Activated T-cell treated with anti-CD3 and anti-CD28 coated beads, Interleukin-2, amount 50 U/mL, for 72 hours (primary cell): ENCODE data around the gene GAB3. TPM values are rescaled to one million over a fixed set of nuclear protein-coding genes. Genes with fewer than 3 reads are reported as not detected.

Experiments
- ATAC-seq, 2 donors: fragments of 150-1000 bp; cut with Tn5 transposase; replicated peaks in 1 of 2; 2 replicates each; pipeline ENCODE4 v1.10.0; 2021; ENCODE audit warnings: moderate library complexity in 2 of 2, mild to moderate bottlenecking in 1 of 2
- DNase-seq, 2 donors: peaks; one replicate each; pipeline ENCODE4 v3.0.0; 2021 to 2022; ENCODE audit warnings: mixed read lengths in 1 of 2
- H3K27ac Mint-ChIP-seq: one replicate; pipeline ENCODE4 v1.8.0; 2022; ENCODE audit warnings: mild to moderate bottlenecking, moderate library complexity, mixed read lengths
- H3K27me3 Mint-ChIP-seq: one replicate; pipeline ENCODE4 v1.8.0; 2022; ENCODE audit warnings: low read depth, mixed read lengths
- H3K36me3 Mint-ChIP-seq, 2 donors: one replicate each; pipeline ENCODE4 v1.8.0; 2022; ENCODE audit warnings: mixed read lengths in 2 of 2, mild to moderate bottlenecking in 1 of 2; ENCODE audit not compliant: insufficient read depth in 2 of 2
- H3K4me1 Mint-ChIP-seq: one replicate; pipeline ENCODE4 v1.8.0; 2022; ENCODE audit warnings: low read depth, mixed read lengths
- H3K4me3 Mint-ChIP-seq, 2 donors: one replicate each; pipeline ENCODE4 v1.8.0; 2022; ENCODE audit warnings: mild to moderate bottlenecking in 2 of 2, mixed read lengths in 2 of 2, moderate library complexity in 2 of 2
- H3K9me3 Mint-ChIP-seq, 2 donors: one replicate each; pipeline ENCODE4 v1.8.0; 2022; ENCODE audit warnings: mixed read lengths in 2 of 2
- total RNA-seq, 2 donors: library from RNA; stranded (reverse); gene quantifications; one replicate each; pipeline ENCODE4 v1.2.3, GENCODE V29; 2022

Gene GAB3, protein sequence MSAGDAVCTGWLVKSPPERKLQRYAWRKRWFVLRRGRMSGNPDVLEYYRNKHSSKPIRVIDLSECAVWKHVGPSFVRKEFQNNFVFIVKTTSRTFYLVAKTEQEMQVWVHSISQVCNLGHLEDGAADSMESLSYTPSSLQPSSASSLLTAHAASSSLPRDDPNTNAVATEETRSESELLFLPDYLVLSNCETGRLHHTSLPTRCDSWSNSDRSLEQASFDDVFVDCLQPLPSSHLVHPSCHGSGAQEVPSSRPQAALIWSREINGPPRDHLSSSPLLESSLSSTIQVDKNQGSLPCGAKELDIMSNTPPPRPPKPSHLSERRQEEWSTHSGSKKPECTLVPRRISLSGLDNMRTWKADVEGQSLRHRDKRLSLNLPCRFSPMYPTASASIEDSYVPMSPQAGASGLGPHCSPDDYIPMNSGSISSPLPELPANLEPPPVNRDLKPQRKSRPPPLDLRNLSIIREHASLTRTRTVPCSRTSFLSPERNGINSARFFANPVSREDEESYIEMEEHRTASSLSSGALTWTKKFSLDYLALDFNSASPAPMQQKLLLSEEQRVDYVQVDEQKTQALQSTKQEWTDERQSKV
- total RNA-seq: 1 to 10 TPM; 6.2 to 8.4 TPM

GRCh38 chrX:154750301-154751202 lies at the start of gene GAB3:
Gene GAB3, minus strand, starts transcription at chrX:154751077. Its CDS starts 52 bp downstream, at chrX:154751025.
- peaks cover 11% of the 10 kb centered on the region for H3K4me1 Mint-ChIP-seq
- DNase-seq: peak; percentile 54 to 59
- H3K9me3 Mint-ChIP-seq: no peaks in the 10 kb centered on the region
- peaks cover 0 to 4% of the 10 kb centered on the region in 2 donors for H3K36me3 Mint-ChIP-seq
- peak; percentile 78 to 82 for ATAC-seq
- peak within 1 kb of the TSS; percentile 82 for H3K27ac Mint-ChIP-seq
- H3K4me3 Mint-ChIP-seq: peak within 1 kb of the TSS; percentile 76 to 85
- H3K27me3 Mint-ChIP-seq: peaks cover 30% of the 10 kb centered on the region

GRCh38 chrX:154799556-154800348 lies 48.9 kb upstream of the GAB3 start:
- DNase-seq: no peak
- no peak for ATAC-seq
- Mint-ChIP-seq H3K27me3 (peaks cover 20% of the 10 kb centered on the region), H3K4me1 (peaks cover 77% of the 10 kb centered on the region), H3K36me3 (no peaks in the 10 kb centered on the region), H3K27ac (peak overlapping the region; percentile 90), H3K4me3 (peak overlapping the region; percentile 69 to 78), H3K9me3 (no peaks in the 10 kb centered on the region)

- Mint-ChIP-seq H3K27me3 (peaks cover 20% of the 10 kb centered on the region), H3K9me3 (no peaks in the 10 kb centered on the region), H3K4me1 (peaks cover 53% of the 10 kb centered on the region), H3K4me3 (no peak overlapping the region), H3K36me3 (no peaks in the 10 kb centered on the region), H3K27ac (no peak overlapping the region)
- DNase-seq (no peak), ATAC-seq (no peak)
Observed at GRCh38 chrX:154797006-154797405, 46.1 kb upstream of the GAB3 start.

DNA sequence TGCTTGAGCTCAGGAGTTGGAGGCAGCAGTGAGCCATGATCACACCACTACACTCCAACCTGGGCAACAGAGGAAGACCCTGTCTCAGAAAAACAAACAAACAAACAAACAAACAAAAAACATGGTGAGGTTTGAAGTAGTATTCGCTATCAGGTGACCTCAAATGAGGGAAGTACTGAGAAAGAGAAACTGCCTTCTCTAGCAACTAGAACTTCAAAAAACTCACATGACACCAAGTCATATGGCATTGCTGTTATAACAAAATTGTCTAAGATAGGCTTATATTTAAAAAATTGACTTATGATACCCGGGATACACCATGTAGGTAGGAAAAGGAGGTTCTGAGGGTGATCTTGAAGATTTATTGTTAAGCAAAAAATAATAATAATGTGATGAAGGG lies 44.1 kb upstream of the GAB3 start:
- no peak overlapping the region for H3K27ac Mint-ChIP-seq
- peaks cover 37% of the 10 kb centered on the region for H3K4me1 Mint-ChIP-seq
- H3K9me3 Mint-ChIP-seq: no peaks in the 10 kb centered on the region
- peaks cover 19% of the 10 kb centered on the region for H3K27me3 Mint-ChIP-seq
- no peak overlapping the region for H3K4me3 Mint-ChIP-seq
- DNase-seq: no peak
- H3K36me3 Mint-ChIP-seq: no peaks in the 10 kb centered on the region
- no peak for ATAC-seq

GRCh38 chrX:154793084-154793795 lies 42.4 kb upstream of the GAB3 start:
- ATAC-seq: no peak
- Mint-ChIP-seq H3K27ac (no peak overlapping the region), H3K4me1 (peaks cover 20% of the 10 kb centered on the region), H3K4me3 (no peak overlapping the region), H3K36me3 (no peaks in the 10 kb centered on the region), H3K27me3 (peaks cover 8% of the 10 kb centered on the region), H3K9me3 (no peaks in the 10 kb centered on the region)
- DNase-seq: no peak

GRCh38 chrX:154791939-154792338 lies 41.1 kb upstream of the GAB3 start:
- ATAC-seq (peak; percentile 47 to 69), DNase-seq (peak in 1 of 2 donors; percentile 25)
- Mint-ChIP-seq H3K4me3 (no peak overlapping the region), H3K27me3 (peaks cover 7% of the 10 kb centered on the region), H3K4me1 (peaks cover 7% of the 10 kb centered on the region), H3K27ac (no peak overlapping the region), H3K9me3 (no peaks in the 10 kb centered on the region), H3K36me3 (no peaks in the 10 kb centered on the region)

DNA sequence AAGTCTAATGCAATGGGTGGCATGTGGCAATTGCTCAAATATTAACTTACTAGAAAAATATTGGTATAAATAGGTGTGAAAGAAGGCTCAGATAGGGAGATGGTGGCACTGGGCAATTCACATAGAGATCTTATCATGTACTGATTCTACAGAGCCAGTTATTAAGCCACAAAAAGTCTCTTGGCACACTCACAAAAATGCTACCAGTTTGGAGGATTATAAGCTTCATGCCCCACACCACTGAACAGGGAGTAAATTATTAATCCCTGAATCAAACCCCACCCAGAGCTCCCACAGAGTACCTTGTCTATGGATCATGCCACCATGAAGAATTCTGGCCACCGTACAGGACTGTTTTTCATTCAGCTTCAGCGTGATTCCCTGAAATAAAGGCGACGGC lies 40.6 kb upstream of the GAB3 start:
- no peak overlapping the region for H3K4me3 Mint-ChIP-seq
- H3K27me3 Mint-ChIP-seq: peaks cover 2% of the 10 kb centered on the region
- DNase-seq: no peak
- peaks cover 3% of the 10 kb centered on the region for H3K4me1 Mint-ChIP-seq
- no peak for ATAC-seq
- H3K9me3 Mint-ChIP-seq: no peaks in the 10 kb centered on the region
- H3K27ac Mint-ChIP-seq: no peak overlapping the region
- no peaks in the 10 kb centered on the region for H3K36me3 Mint-ChIP-seq

GRCh38 chrX:154785716-154786115 lies 34.8 kb upstream of the GAB3 start:
- DNase-seq: no peak
- H3K4me1 Mint-ChIP-seq: peaks cover 13% of the 10 kb centered on the region
- peaks cover 0 to 2% of the 10 kb centered on the region in 2 donors for H3K9me3 Mint-ChIP-seq
- no peak for ATAC-seq
- no peaks in the 10 kb centered on the region for H3K27me3 Mint-ChIP-seq
- H3K27ac Mint-ChIP-seq: no peak overlapping the region
- no peak overlapping the region for H3K4me3 Mint-ChIP-seq
- H3K36me3 Mint-ChIP-seq: peaks cover 0 to 5% of the 10 kb centered on the region in 2 donors

GRCh38 chrX:154784149-154784995 lies 33.5 kb upstream of the GAB3 start:
- ATAC-seq: no peak
- H3K4me3 Mint-ChIP-seq: peak overlapping the region; percentile 5 to 49
- no peak for DNase-seq
- peaks cover 1 to 6% of the 10 kb centered on the region in 2 donors for H3K36me3 Mint-ChIP-seq
- no peaks in the 10 kb centered on the region for H3K27me3 Mint-ChIP-seq
- H3K27ac Mint-ChIP-seq: peak overlapping the region; percentile 47
- peaks cover 13% of the 10 kb centered on the region for H3K4me1 Mint-ChIP-seq
- peaks cover 0 to 2% of the 10 kb centered on the region in 2 donors for H3K9me3 Mint-ChIP-seq

DNA sequence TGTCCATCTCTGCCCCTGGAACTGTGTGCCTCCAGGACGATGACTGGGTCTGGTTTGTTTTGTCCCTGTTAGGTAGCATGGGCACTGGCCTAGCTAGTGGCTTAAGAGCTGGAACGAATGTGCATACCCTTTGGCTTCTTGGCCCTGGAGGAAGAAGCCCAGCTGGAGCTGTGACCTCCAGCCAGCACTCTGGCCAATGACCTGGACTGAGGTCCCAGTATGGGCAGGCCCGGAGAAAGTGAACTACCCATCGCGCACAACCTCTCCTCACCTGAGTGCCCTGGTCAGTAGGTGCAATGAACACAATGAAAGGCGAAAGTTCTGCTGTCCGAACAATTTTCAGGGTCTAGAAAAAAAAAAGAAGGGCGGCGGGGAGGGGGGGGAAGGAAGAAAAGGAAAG lies 30.1 kb upstream of the GAB3 start:
- H3K9me3 Mint-ChIP-seq: no peaks in the 10 kb centered on the region
- no peak overlapping the region for H3K27ac Mint-ChIP-seq
- H3K4me3 Mint-ChIP-seq: no peak overlapping the region
- no peak for DNase-seq
- H3K27me3 Mint-ChIP-seq: no peaks in the 10 kb centered on the region
- ATAC-seq: no peak
- H3K4me1 Mint-ChIP-seq: peaks cover 14% of the 10 kb centered on the region
- H3K36me3 Mint-ChIP-seq: peaks cover 6 to 10% of the 10 kb centered on the region in 2 donors

DNA sequence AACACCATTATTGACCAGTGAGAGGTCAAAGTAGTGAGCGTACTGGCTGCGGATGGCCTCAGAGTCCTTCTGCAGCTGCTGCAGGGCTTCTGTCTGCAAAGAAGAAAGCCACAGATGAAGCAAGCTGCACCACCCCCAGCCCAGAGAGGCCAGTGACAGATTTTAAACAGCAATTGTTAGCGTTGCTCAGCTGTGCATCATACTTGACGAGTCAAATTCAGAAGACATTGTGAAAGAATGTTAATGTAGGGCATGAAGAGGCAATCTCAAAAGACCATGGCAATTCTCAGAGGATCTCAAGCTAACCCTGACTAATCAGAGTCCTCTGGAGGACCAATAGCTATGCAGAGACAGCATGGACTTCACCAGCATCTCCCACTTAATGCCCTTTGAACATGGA lies 28.4 kb upstream of the GAB3 start:
- Mint-ChIP-seq H3K4me3 (no peak overlapping the region), H3K27me3 (no peaks in the 10 kb centered on the region), H3K36me3 (peaks cover 9 to 11% of the 10 kb centered on the region in 2 donors), H3K9me3 (no peaks in the 10 kb centered on the region), H3K27ac (no peak overlapping the region), H3K4me1 (peaks cover 23% of the 10 kb centered on the region)
- peak in 1 of 2 donors; percentile 33 for ATAC-seq
- no peak for DNase-seq
